Liver (tissue), 9 donors: Measurements from ENCODE around the gene RESP18. TPM values are rescaled to one million over a fixed set of nuclear protein-coding genes. Genes with fewer than 3 reads are reported as not detected.

Experiments used
- DNase-seq: peaks from one replicate; pipeline ENCODE4 v3.0.0-alpha.2; 2017; ENCODE audit warnings: low spot score
- H3K27ac ChIP-seq, 2 donors: one replicate each; pipeline ENCODE4 v1.7.0; 2013; ENCODE audit warnings: inconsistent platforms in 2 of 2, low read length in 2 of 2, control low read depth in 1 of 2, low read depth in 1 of 2, mild to moderate bottlenecking in 1 of 2
- H3K27me3 ChIP-seq, 4 donors: one replicate each; pipeline versions ENCODE4 v1.6.1 to v1.7.0; 2013; ENCODE audit warnings: low read length in 3 of 4, inconsistent platforms in 1 of 4, mild to moderate bottlenecking in 1 of 4, moderate library complexity in 1 of 4; ENCODE audit not compliant: control insufficient read depth in 4 of 4, insufficient read depth in 4 of 4
- H3K36me3 ChIP-seq, 4 donors: one replicate each; pipeline versions ENCODE4 v1.6.1 to v1.7.0; 2013; ENCODE audit warnings: low read length in 3 of 4, mild to moderate bottlenecking in 3 of 4, low read depth in 1 of 4, moderate library complexity in 1 of 4; ENCODE audit not compliant: control insufficient read depth in 4 of 4, insufficient read depth in 3 of 4
- H3K4me1 ChIP-seq, 4 donors: one replicate each; pipeline versions ENCODE4 v1.6.1 to v1.7.0; 2013; ENCODE audit warnings: low read length in 3 of 4, mild to moderate bottlenecking in 3 of 4, moderate library complexity in 1 of 4; ENCODE audit not compliant: control insufficient read depth in 4 of 4, insufficient read depth in 4 of 4
- H3K4me3 ChIP-seq, 3 donors: one replicate each; pipeline versions ENCODE4 v1.6.1 to v1.7.0; 2013; ENCODE audit warnings: low read length in 3 of 3, control low read depth in 1 of 3, low read depth in 1 of 3, mild to moderate bottlenecking in 1 of 3
- H3K9ac ChIP-seq, 2 donors: one replicate each; pipeline ENCODE4 v1.7.0; 2013; ENCODE audit warnings: low read length in 2 of 2, mild to moderate bottlenecking in 2 of 2, moderate library complexity in 2 of 2, control low read depth in 1 of 2, low read depth in 1 of 2
- H3K9me3 ChIP-seq, 4 donors: one replicate each; pipeline versions ENCODE4 v1.6.1 to v1.7.0; 2013; ENCODE audit warnings: low read length in 3 of 4; ENCODE audit not compliant: control insufficient read depth in 4 of 4
- EGR1 ChIP-seq, 2 donors: IDR thresholded peaks; 2 replicates each; pipeline ENCODE4 v1.6.1; 2016 to 2018; ENCODE audit warnings: antibody characterized with exemption in 2 of 2, low read depth in 2 of 2
- FOXA1 ChIP-seq: IDR thresholded peaks from 2 replicates; pipeline ENCODE4 v1.6.1; 2016; ENCODE audit warnings: antibody characterized with exemption
- FOXA2 ChIP-seq: IDR thresholded peaks from 2 replicates; pipeline ENCODE4 v1.6.1; 2016; ENCODE audit warnings: antibody characterized with exemption
- GABPA ChIP-seq, 2 donors: IDR thresholded peaks in 1 of 2; conservative IDR thresholded peaks in 1 of 2; 2 replicates each; pipeline ENCODE4 v1.6.1; 2016; ENCODE audit warnings: antibody characterized with exemption in 2 of 2, mild to moderate bottlenecking in 1 of 2, moderate library complexity in 1 of 2
- HNF4A ChIP-seq, 2 donors: conservative IDR thresholded peaks; 2 replicates each; pipeline ENCODE4 v1.6.1; 2016; ENCODE audit warnings: antibody characterized with exemption in 2 of 2, mild to moderate bottlenecking in 2 of 2
- HNF4G ChIP-seq: IDR thresholded peaks from 2 replicates; pipeline ENCODE4 v1.6.1; 2016; ENCODE audit warnings: antibody characterized with exemption
- JUND ChIP-seq, 2 donors: IDR thresholded peaks; 2 replicates each; pipeline ENCODE4 v1.6.1; 2016; ENCODE audit warnings: antibody characterized with exemption in 2 of 2
- NR2F2 ChIP-seq: IDR thresholded peaks from 2 replicates; pipeline ENCODE4 v1.6.1; 2016; ENCODE audit warnings: antibody characterized with exemption
- RAD21 ChIP-seq, 2 donors: IDR thresholded peaks; 2 replicates each; pipeline ENCODE4 v1.6.1; 2016; ENCODE audit warnings: antibody characterized with exemption in 2 of 2, mild to moderate bottlenecking in 2 of 2
- RXRA ChIP-seq, 2 donors: IDR thresholded peaks; 2 replicates each; pipeline ENCODE4 v1.6.1; 2017 to 2018; ENCODE audit warnings: antibody characterized with exemption in 2 of 2, mild to moderate bottlenecking in 1 of 2
- SP1 ChIP-seq: IDR thresholded peaks from 2 replicates; pipeline ENCODE4 v1.6.1; 2018; ENCODE audit warnings: antibody characterized with exemption, mild to moderate bottlenecking
- TAF1 ChIP-seq: conservative IDR thresholded peaks from 2 replicates; pipeline ENCODE4 v1.6.1; 2016; ENCODE audit warnings: antibody characterized with exemption, mild to moderate bottlenecking
- YY1 ChIP-seq: IDR thresholded peaks from 2 replicates; pipeline ENCODE4 v1.6.1; 2016; ENCODE audit warnings: antibody characterized with exemption, mild to moderate bottlenecking
- WGBS: extraction: QIAGEN DNeasy Blood & Tissue Kit; methylation state at CpG from one replicate; pipeline ENCODE4 v1.1.7; 2013; 5-methylcytosine and 5-hydroxymethylcytosine counted together
- polyA plus RNA-seq, 2 donors: library from polyadenylated mRNA; stranded (reverse) in 1 of 2; unstranded in 1 of 2; fragments of 200-250 nt in 1 of 2; fragments of >200 nt in 1 of 2; fragmentation: Nextera tagmentation in 1 of 2; extraction: Ambion mirVana in 1 of 2; gene quantifications; one replicate each; pipeline versions ENCODE4 v1.2.1 to v1.2.3, GENCODE V29; 2013 to 2015
- total RNA-seq, 2 donors: library from RNA; depleted of rRNA; stranded (reverse); fragments of >200 nt; gene quantifications; one replicate each; pipeline ENCODE4 v1.2.3, GENCODE V29; 2014
- TF ChIP-seq, protein P1 (sequence below): IDR thresholded peaks from 2 replicates; pipeline ENCODE4 v1.6.1; 2016; ENCODE audit warnings: antibody characterized with exemption, mild to moderate bottlenecking
- TF ChIP-seq, protein P2 (sequence below): fragments of 150-350 bp; IDR thresholded peaks from 2 replicates; pipeline ENCODE4 v1.5.1; 2017; ENCODE audit warnings: improper control_type of control experiment, low read depth, low read length; ENCODE audit not compliant: missing input control
- TF ChIP-seq, protein P3 (sequence below): IDR thresholded peaks from 2 replicates; pipeline ENCODE4 v1.6.1; 2016; ENCODE audit warnings: antibody characterized with exemption
- TF ChIP-seq, protein P4 (sequence below): IDR thresholded peaks from 2 replicates; pipeline ENCODE4 v1.6.1; 2016; ENCODE audit warnings: antibody characterized with exemption
- TF ChIP-seq, protein P5 (sequence below): IDR thresholded peaks from 2 replicates; pipeline ENCODE4 v1.6.1; 2016; ENCODE audit warnings: antibody characterized with exemption
- donor health status: healthy.
- donor health status: healthy.
- donor health status: healthy.
- donor health status: healthy.
- donor health status: healthy.

RESP18 gene
- total and polyA plus RNA-seq, 4 donors: not detected

DNA sequence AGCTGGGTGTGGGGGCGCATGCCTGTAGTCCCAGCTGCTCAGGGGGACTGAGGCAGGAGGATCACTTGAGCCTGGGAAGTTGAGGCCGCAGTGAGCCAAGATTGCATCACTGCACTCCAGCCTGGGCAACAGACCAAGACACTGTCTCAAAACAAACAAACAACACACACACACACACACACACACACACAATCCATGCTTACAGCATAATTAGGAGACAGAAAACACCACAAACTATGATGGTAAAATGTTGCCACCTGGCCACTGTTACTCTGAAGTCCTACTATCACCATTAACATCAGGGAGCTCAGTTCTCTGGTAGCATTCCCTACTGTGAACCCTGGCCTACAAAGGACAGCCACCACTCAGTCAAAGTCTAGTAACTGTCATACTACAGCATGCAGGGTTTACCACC, 36.9 kb upstream of the RESP18 start:
- Histone ChIP-seq H3K36me3 (peaks cover 0 to 10% (median 6%) of the 10 kb centered on the region in 4 donors), H3K9me3 (no peaks in the 10 kb centered on the region), H3K27ac (peak overlapping the region in 1 of 2 donors; percentile 50), H3K4me3 (no peak overlapping the region), H3K9ac (no peak overlapping the region), H3K4me1 (peaks cover 0 to 11% (median 4%) of the 10 kb centered on the region in 4 donors), H3K27me3 (no peaks in the 10 kb centered on the region)
- WGBS: 20% methylated on average over 2 of the region's 2 CpGs
- no peak for TF ChIP-seq TAF1
- TF ChIP-seq, protein P1, sequence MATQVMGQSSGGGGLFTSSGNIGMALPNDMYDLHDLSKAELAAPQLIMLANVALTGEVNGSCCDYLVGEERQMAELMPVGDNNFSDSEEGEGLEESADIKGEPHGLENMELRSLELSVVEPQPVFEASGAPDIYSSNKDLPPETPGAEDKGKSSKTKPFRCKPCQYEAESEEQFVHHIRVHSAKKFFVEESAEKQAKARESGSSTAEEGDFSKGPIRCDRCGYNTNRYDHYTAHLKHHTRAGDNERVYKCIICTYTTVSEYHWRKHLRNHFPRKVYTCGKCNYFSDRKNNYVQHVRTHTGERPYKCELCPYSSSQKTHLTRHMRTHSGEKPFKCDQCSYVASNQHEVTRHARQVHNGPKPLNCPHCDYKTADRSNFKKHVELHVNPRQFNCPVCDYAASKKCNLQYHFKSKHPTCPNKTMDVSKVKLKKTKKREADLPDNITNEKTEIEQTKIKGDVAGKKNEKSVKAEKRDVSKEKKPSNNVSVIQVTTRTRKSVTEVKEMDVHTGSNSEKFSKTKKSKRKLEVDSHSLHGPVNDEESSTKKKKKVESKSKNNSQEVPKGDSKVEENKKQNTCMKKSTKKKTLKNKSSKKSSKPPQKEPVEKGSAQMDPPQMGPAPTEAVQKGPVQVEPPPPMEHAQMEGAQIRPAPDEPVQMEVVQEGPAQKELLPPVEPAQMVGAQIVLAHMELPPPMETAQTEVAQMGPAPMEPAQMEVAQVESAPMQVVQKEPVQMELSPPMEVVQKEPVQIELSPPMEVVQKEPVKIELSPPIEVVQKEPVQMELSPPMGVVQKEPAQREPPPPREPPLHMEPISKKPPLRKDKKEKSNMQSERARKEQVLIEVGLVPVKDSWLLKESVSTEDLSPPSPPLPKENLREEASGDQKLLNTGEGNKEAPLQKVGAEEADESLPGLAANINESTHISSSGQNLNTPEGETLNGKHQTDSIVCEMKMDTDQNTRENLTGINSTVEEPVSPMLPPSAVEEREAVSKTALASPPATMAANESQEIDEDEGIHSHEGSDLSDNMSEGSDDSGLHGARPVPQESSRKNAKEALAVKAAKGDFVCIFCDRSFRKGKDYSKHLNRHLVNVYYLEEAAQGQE: no peak
- peak; percentile 33 to 46 for TF ChIP-seq HNF4A (conservative IDR thresholded peaks at IDR 0.05)
- TF ChIP-seq GABPA (IDR thresholded peaks at IDR 0.05 in 1 of 2, conservative IDR thresholded peaks at IDR 0.05 in 1 of 2): no peak
- TF ChIP-seq NR2F2: no peak
- TF ChIP-seq, protein P2, sequence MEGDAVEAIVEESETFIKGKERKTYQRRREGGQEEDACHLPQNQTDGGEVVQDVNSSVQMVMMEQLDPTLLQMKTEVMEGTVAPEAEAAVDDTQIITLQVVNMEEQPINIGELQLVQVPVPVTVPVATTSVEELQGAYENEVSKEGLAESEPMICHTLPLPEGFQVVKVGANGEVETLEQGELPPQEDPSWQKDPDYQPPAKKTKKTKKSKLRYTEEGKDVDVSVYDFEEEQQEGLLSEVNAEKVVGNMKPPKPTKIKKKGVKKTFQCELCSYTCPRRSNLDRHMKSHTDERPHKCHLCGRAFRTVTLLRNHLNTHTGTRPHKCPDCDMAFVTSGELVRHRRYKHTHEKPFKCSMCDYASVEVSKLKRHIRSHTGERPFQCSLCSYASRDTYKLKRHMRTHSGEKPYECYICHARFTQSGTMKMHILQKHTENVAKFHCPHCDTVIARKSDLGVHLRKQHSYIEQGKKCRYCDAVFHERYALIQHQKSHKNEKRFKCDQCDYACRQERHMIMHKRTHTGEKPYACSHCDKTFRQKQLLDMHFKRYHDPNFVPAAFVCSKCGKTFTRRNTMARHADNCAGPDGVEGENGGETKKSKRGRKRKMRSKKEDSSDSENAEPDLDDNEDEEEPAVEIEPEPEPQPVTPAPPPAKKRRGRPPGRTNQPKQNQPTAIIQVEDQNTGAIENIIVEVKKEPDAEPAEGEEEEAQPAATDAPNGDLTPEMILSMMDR: no peak
- TF ChIP-seq, protein P3, sequence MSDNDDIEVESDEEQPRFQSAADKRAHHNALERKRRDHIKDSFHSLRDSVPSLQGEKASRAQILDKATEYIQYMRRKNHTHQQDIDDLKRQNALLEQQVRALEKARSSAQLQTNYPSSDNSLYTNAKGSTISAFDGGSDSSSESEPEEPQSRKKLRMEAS: no peak
- TF ChIP-seq EGR1 (IDR thresholded peaks at IDR 0.05; ENCODE audit: low read depth in 2 of 2): no peak
- peak in 1 of 2 donors; percentile 12 for TF ChIP-seq RAD21 (IDR thresholded peaks at IDR 0.05)
- peak; percentile 61 for TF ChIP-seq FOXA2
- TF ChIP-seq, protein P4, sequence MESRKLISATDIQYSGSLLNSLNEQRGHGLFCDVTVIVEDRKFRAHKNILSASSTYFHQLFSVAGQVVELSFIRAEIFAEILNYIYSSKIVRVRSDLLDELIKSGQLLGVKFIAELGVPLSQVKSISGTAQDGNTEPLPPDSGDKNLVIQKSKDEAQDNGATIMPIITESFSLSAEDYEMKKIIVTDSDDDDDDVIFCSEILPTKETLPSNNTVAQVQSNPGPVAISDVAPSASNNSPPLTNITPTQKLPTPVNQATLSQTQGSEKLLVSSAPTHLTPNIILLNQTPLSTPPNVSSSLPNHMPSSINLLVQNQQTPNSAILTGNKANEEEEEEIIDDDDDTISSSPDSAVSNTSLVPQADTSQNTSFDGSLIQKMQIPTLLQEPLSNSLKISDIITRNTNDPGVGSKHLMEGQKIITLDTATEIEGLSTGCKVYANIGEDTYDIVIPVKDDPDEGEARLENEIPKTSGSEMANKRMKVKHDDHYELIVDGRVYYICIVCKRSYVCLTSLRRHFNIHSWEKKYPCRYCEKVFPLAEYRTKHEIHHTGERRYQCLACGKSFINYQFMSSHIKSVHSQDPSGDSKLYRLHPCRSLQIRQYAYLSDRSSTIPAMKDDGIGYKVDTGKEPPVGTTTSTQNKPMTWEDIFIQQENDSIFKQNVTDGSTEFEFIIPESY: no peak
- TF ChIP-seq JUND (IDR thresholded peaks at IDR 0.05): peak; percentile 7 to 22
- no peak for TF ChIP-seq HNF4G
- no peak for TF ChIP-seq YY1
- TF ChIP-seq RXRA (IDR thresholded peaks at IDR 0.05): peak; percentile 31 to 50
- TF ChIP-seq FOXA1: no peak
- TF ChIP-seq SP1: peak; percentile 33
- TF ChIP-seq, protein P5, sequence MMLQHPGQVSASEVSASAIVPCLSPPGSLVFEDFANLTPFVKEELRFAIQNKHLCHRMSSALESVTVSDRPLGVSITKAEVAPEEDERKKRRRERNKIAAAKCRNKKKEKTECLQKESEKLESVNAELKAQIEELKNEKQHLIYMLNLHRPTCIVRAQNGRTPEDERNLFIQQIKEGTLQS: peak; percentile 86
- peak; percentile 50 for DNase-seq
